ENCODE data around the gene TRAPPC14.

- TF ChIP-seq CTCF (IDR thresholded peaks at IDR 0.05) = no peak
- TF ChIP-seq POLR2AphosphoS5 (IDR thresholded peaks at IDR 0.05) = no peak
Observed at GRCh38 chr7:100107125-100107737, 51.3 kb downstream of the TRAPPC14 start.

Data from suprapubic skin (tissue), 3 donors.